BLaER1 treated with 17β-estradiol and CSF1 and Interleukin-3, amounts not matched to agents 10 nM and 100 nM (cell line): ENCODE data around the gene ST6GALNAC1.

ENCODE experiments used
- H3K27ac ChIP-seq, 11 experiments: shearing (Covaris generic); formaldehyde crosslinking; 2 replicates each; pipeline ENCODE4 v1.8.1; 2022
- H3K27me3 ChIP-seq, 11 experiments: shearing (Covaris generic); formaldehyde crosslinking; 2 replicates each; pipeline ENCODE4 v1.8.1; 2022
- H3K36me3 ChIP-seq, 11 experiments: shearing (Covaris generic); formaldehyde crosslinking; 2 replicates each; pipeline ENCODE4 v1.8.1; 2022
- H3K4me1 ChIP-seq, 10 experiments: shearing (Covaris generic); formaldehyde crosslinking; 2 replicates each; pipeline ENCODE4 v1.8.1; 2022
- H3K4me2 ChIP-seq, 11 experiments: shearing (Covaris generic); formaldehyde crosslinking; 2 replicates each; pipeline ENCODE4 v1.8.1; 2022
- H3K4me3 ChIP-seq, 10 experiments: shearing (Covaris generic); formaldehyde crosslinking; 2 replicates each; pipeline ENCODE4 v1.8.1; 2022
- H3K9ac ChIP-seq, 11 experiments: shearing (Covaris generic); formaldehyde crosslinking; 2 replicates each; pipeline ENCODE4 v1.8.1; 2022
- H3K9me3 ChIP-seq, 11 experiments: shearing (Covaris generic); formaldehyde crosslinking; replicated peaks in 1 of 11; 2 replicates each; pipeline ENCODE4 v1.8.1; 2022
- H4K20me1 ChIP-seq, 11 experiments: shearing (Covaris generic); formaldehyde crosslinking; 2 replicates each; pipeline ENCODE4 v1.8.1; 2022
- Cebpa-rat ChIP-seq, 11 experiments: shearing (Covaris generic); IDR thresholded peaks; 2 replicates each; pipeline ENCODE4 v1.8.1; 2022

Gene ST6GALNAC1

GRCh38 chr17:76643553-76644148 lies at the start of gene ST6GALNAC1:
TSS of gene ST6GALNAC1 (minus strand) at chr17:76643757. CDS start at chr17:76643638, 119 bp downstream.
- no peak for TF ChIP-seq Cebpa-rat (IDR thresholded peaks at IDR 0.05)
- Histone ChIP-seq H3K4me3 (no peak within 1 kb of the TSS), H3K27ac (no peak within 1 kb of the TSS), H3K4me2 (no peak within 1 kb of the TSS), H3K36me3 (no peaks in the 10 kb centered on the region), H3K9me3 (peaks cover 20 to 35% (median 27%) of the 10 kb centered on the region in 11 experiments), H4K20me1 (no peaks in the 10 kb centered on the region), H3K4me1 (peaks cover 0 to 3% (median 0%) of the 10 kb centered on the region in 10 experiments; a peak in 4 of 20 replicates), H3K27me3 (no peaks in the 10 kb centered on the region), H3K9ac (no peak within 1 kb of the TSS)

- Histone ChIP-seq H3K27me3 (peaks cover 0 to 15% (median 0%) of the 10 kb centered on the region in 11 experiments; a peak in 2 of 22 replicates), H4K20me1 (peaks cover 0 to 25% (median 0%) of the 10 kb centered on the region in 11 experiments; a peak in 4 of 22 replicates), H3K9me3 (0 out of 22 replicates have a peak, but pooled peaks cover 0 to 5% (median 0%) of the 10 kb centered on the region in 11 experiments), H3K27ac (0 out of 22 replicates have a peak overlapping the region, but pooled peaks of 1 of the 11 experiments have one; percentile 7), H3K4me2 (peak overlapping the region in 5 of 11 experiments; percentile 5 to 46 (median 38); a peak in 8 of 22 replicates), H3K36me3 (peaks cover 0 to 4% (median 0%) of the 10 kb centered on the region in 11 experiments; a peak in 1 of 22 replicates), H3K4me3 (no peak overlapping the region), H3K4me1 (peaks cover 50 to 93% (median 82%) of the 10 kb centered on the region in 10 experiments), H3K9ac (no peak overlapping the region)
- no peak for TF ChIP-seq Cebpa-rat (IDR thresholded peaks at IDR 0.05)
Measured at GRCh38 chr17:76691379-76692191, 48.0 kb upstream of the ST6GALNAC1 start.

GRCh38 chr17:76690596-76691280 lies 47.2 kb upstream of the ST6GALNAC1 start:
- H3K27ac ChIP-seq = no peak overlapping the region
- H3K4me1 ChIP-seq = peaks cover 45 to 93% (median 82%) of the 10 kb centered on the region in 10 experiments
- TF ChIP-seq Cebpa-rat (IDR thresholded peaks at IDR 0.05) = no peak

GRCh38 chr17:76689859-76690258 lies 46.3 kb upstream of the ST6GALNAC1 start:
- 0 out of 22 replicates have a peak, but pooled peaks of 1 of the 11 experiments have one; percentile 17 for TF ChIP-seq Cebpa-rat (IDR thresholded peaks at IDR 0.05)
- Histone ChIP-seq H3K9me3 (no peaks in the 10 kb centered on the region), H3K36me3 (peaks cover 0 to 4% (median 0%) of the 10 kb centered on the region in 11 experiments; a peak in 1 of 22 replicates), H3K27me3 (peaks cover 0 to 21% (median 0%) of the 10 kb centered on the region in 11 experiments; a peak in 2 of 22 replicates), H3K4me3 (no peak overlapping the region), H3K4me1 (peaks cover 37 to 93% (median 82%) of the 10 kb centered on the region in 10 experiments), H3K4me2 (no peak overlapping the region), H3K9ac (no peak overlapping the region), H4K20me1 (peaks cover 0 to 29% (median 0%) of the 10 kb centered on the region in 11 experiments; a peak in 5 of 22 replicates), H3K27ac (no peak overlapping the region)

More at GRCh38 chr17:76690596-76691280, 47.2 kb upstream of the ST6GALNAC1 start:
- Histone ChIP-seq H3K4me3 (no peak overlapping the region), H3K36me3 (peaks cover 0 to 4% (median 0%) of the 10 kb centered on the region in 11 experiments; a peak in 1 of 22 replicates), H3K9me3 (0 out of 22 replicates have a peak, but pooled peaks cover 0 to 4% (median 0%) of the 10 kb centered on the region in 11 experiments), H3K9ac (no peak overlapping the region), H3K27me3 (peaks cover 0 to 20% (median 0%) of the 10 kb centered on the region in 11 experiments; a peak in 2 of 22 replicates), H4K20me1 (peaks cover 0 to 26% (median 0%) of the 10 kb centered on the region in 11 experiments; a peak in 4 of 22 replicates), H3K4me2 (peak overlapping the region in 4 of 11 experiments; percentile 5 to 46 (median 38); a peak in 5 of 22 replicates)

- H3K36me3 ChIP-seq = peaks cover 0 to 3% (median 0%) of the 10 kb centered on the region in 11 experiments; a peak in 1 of 22 replicates
- H3K27ac ChIP-seq = peak overlapping the region in 2 of 11 experiments; percentile 52 to 63; a peak in 4 of 22 replicates
- TF ChIP-seq Cebpa-rat (IDR thresholded peaks at IDR 0.05) = no peak
- no peak overlapping the region for H3K4me3 ChIP-seq
- no peaks in the 10 kb centered on the region for H3K9me3 ChIP-seq
- peaks cover 0 to 42% (median 4%) of the 10 kb centered on the region in 11 experiments; a peak in 8 of 22 replicates for H4K20me1 ChIP-seq
- H3K4me1 ChIP-seq = peaks cover 32 to 93% (median 81%) of the 10 kb centered on the region in 10 experiments
- H3K9ac ChIP-seq = peak overlapping the region in 3 of 11 experiments; percentile 27 to 57 (median 57); a peak in 2 of 22 replicates
- peak overlapping the region in 10 of 11 experiments; percentile 59 to 97 (median 75); a peak in 19 of 22 replicates for H3K4me2 ChIP-seq
- H3K27me3 ChIP-seq = peaks cover 0 to 21% (median 0%) of the 10 kb centered on the region in 11 experiments; a peak in 2 of 22 replicates
Measured at GRCh38 chr17:76688165-76688622, 44.6 kb upstream of the ST6GALNAC1 start.

- H3K36me3 ChIP-seq = peaks cover 0 to 3% (median 0%) of the 10 kb centered on the region in 11 experiments; a peak in 1 of 22 replicates
- no peaks in the 10 kb centered on the region for H3K9me3 ChIP-seq
- H3K27ac ChIP-seq = peak overlapping the region in 5 of 11 experiments; percentile 14 to 63 (median 52); a peak in 7 of 22 replicates
- no peak for TF ChIP-seq Cebpa-rat (IDR thresholded peaks at IDR 0.05)
- H4K20me1 ChIP-seq = peaks cover 0 to 47% (median 5%) of the 10 kb centered on the region in 11 experiments; a peak in 10 of 22 replicates
- H3K4me2 ChIP-seq = peak overlapping the region; percentile 49 to 97 (median 70)
- H3K9ac ChIP-seq = peak overlapping the region in 9 of 11 experiments; percentile 20 to 61 (median 32); a peak in 12 of 22 replicates
- H3K27me3 ChIP-seq = peaks cover 0 to 21% (median 0%) of the 10 kb centered on the region in 11 experiments; a peak in 2 of 22 replicates
- H3K4me1 ChIP-seq = peaks cover 34 to 93% (median 84%) of the 10 kb centered on the region in 10 experiments
- no peak overlapping the region for H3K4me3 ChIP-seq
Measured at GRCh38 chr17:76687298-76688164, 44.0 kb upstream of the ST6GALNAC1 start.
